Neutrophil (primary cell): ENCODE measurements around the gene RNF14.

ENCODE experiments used
- H3K27ac ChIP-seq: fragments of 200-600 bp; sonication (generic); 2 replicates; pipeline ENCODE4 v1.5.1; 2016; ENCODE audit warnings: mild to moderate bottlenecking, moderate library complexity
- H3K27me3 ChIP-seq: fragments of 200-600 bp; sonication (generic); 2 replicates; pipeline ENCODE4 v1.6.0; 2016; ENCODE audit warnings: mild to moderate bottlenecking
- H3K36me3 ChIP-seq: fragments of 200-600 bp; sonication (generic); 2 replicates; pipeline ENCODE4 v1.5.1; 2017
- H3K4me1 ChIP-seq, 2 experiments: fragments of 200-600 bp in 1 of 2; sonication (generic) in 1 of 2; 1 replicate in 1 of 2; 2 replicates in 1 of 2; pipeline versions ENCODE4 v1.5.1 to v1.6.1; 2013 to 2016; ENCODE audit warnings: low read depth in 1 of 2, low read length in 1 of 2, mild to moderate bottlenecking in 1 of 2, moderate library complexity in 1 of 2; ENCODE audit not compliant: control insufficient read depth in 1 of 2, insufficient read depth in 1 of 2
- H3K4me3 ChIP-seq, 2 experiments: fragments of 200-600 bp in 1 of 2; sonication (generic) in 1 of 2; 1 replicate in 1 of 2; 2 replicates in 1 of 2; pipeline ENCODE4 v1.5.1; 2013 to 2016; ENCODE audit warnings: low read depth in 1 of 2, low read length in 1 of 2, mild to moderate bottlenecking in 1 of 2, moderate library complexity in 1 of 2
- H3K9me3 ChIP-seq: fragments of 200-600 bp; sonication (generic); 2 replicates; pipeline ENCODE4 v1.5.1; 2016
- CTCF ChIP-seq: fragments of 200-600 bp; sonication (generic); IDR thresholded peaks from 2 replicates; pipeline ENCODE4 v1.5.1; 2016; ENCODE audit warnings: antibody characterized with exemption

RNF14 gene

GRCh38 chr5:141961466-141961865 is 7.4 kb upstream of the RNF14 start:
- H3K4me3 ChIP-seq = no peak overlapping the region
- no peak overlapping the region for H3K27ac ChIP-seq
- H3K27me3 ChIP-seq = no peaks in the 10 kb centered on the region
- no peak for TF ChIP-seq CTCF
- H3K36me3 ChIP-seq = no peaks in the 10 kb centered on the region
- peaks cover 24 to 33% of the 10 kb centered on the region in 2 experiments for H3K4me1 ChIP-seq
- no peaks in the 10 kb centered on the region for H3K9me3 ChIP-seq

GRCh38 chr5:141963701-141964100 is 5.2 kb upstream of the RNF14 start:
- Histone ChIP-seq H3K27me3 (no peaks in the 10 kb centered on the region), H3K9me3 (no peaks in the 10 kb centered on the region), H3K36me3 (no peaks in the 10 kb centered on the region), H3K4me3 (no peak overlapping the region), H3K27ac (no peak overlapping the region), H3K4me1 (peaks cover 9 to 18% of the 10 kb centered on the region in 2 experiments)
- TF ChIP-seq CTCF = no peak

GRCh38 chr5:141965071-141965470 is 3.8 kb upstream of the RNF14 start:
- TF ChIP-seq CTCF = no peak
- H3K36me3 ChIP-seq = no peaks in the 10 kb centered on the region

GRCh38 chr5:141966275-141966962 is 2.5 kb upstream of the RNF14 start:
- Histone ChIP-seq H3K27ac (no peak overlapping the region), H3K36me3 (no peaks in the 10 kb centered on the region), H3K4me1 (peaks cover 22 to 24% of the 10 kb centered on the region in 2 experiments), H3K9me3 (no peaks in the 10 kb centered on the region), H3K4me3 (no peak overlapping the region), H3K27me3 (no peaks in the 10 kb centered on the region)
- TF ChIP-seq CTCF = no peak

More at GRCh38 chr5:141965071-141965470, 3.8 kb upstream of the RNF14 start:
- H3K4me3 ChIP-seq = no peak overlapping the region
- no peaks in the 10 kb centered on the region for H3K27me3 ChIP-seq
- H3K4me1 ChIP-seq = peaks cover 17 to 19% of the 10 kb centered on the region in 2 experiments
- H3K9me3 ChIP-seq = no peaks in the 10 kb centered on the region
- H3K27ac ChIP-seq = no peak overlapping the region

GRCh38 chr5:141966963-141967333 is 2.0 kb upstream of the RNF14 start:
- no peaks in the 10 kb centered on the region for H3K27me3 ChIP-seq

More at GRCh38 chr5:141966963-141967333, 2.0 kb upstream of the RNF14 start:
- no peak for TF ChIP-seq CTCF
- no peaks in the 10 kb centered on the region for H3K9me3 ChIP-seq
- peaks cover 22 to 24% of the 10 kb centered on the region in 2 experiments for H3K4me1 ChIP-seq
- peaks cover under 1% of the 10 kb centered on the region for H3K36me3 ChIP-seq
- H3K27ac ChIP-seq = no peak overlapping the region
- H3K4me3 ChIP-seq = no peak overlapping the region
